ENCODE results near the gene MARCHF10.
A peak's percentile ranks its signal among the peaks of the same experiment; 100 is the strongest.

MARCHF10 gene

GRCh38 chr17:62653826-62654761 is 154.0 kb downstream of the MARCHF10 start:
- DNase-seq: no peak

- DNase-seq: peak; percentile 80
These were observed 154.9 kb downstream of the MARCHF10 start for GRCh38 chr17:62653002-62653825.

- no peak for DNase-seq
These were observed 155.7 kb downstream of the MARCHF10 start for GRCh38 chr17:62652251-62653001.

Measured in NCI-H187 (cell line).